T follicular helper cell (primary cell): ENCODE results near the gene HAP1.
"Not testable (repeated sequence)": the region's sequence is repeated elsewhere in the genome, so short reads cannot be mapped to it uniquely, and the experiment has no call there.

Experiments
- DNase-seq: peaks from one replicate; pipeline ENCODE4 v3.0.0-alpha.2; 2020; ENCODE audit warnings: low read depth

Gene HAP1

GRCh38 chr17:41724476-41725050 is 9.9 kb downstream of the HAP1 start:
- no peak for DNase-seq

GRCh38 chr17:41723801-41724475 is 10.5 kb downstream of the HAP1 start:
- no peak for DNase-seq

- no peak for DNase-seq
Observed at GRCh38 chr17:41722231-41722630, 12.2 kb downstream of the HAP1 start.

GRCh38 chr17:41718287-41718645 is 16.2 kb downstream of the HAP1 start:
- DNase-seq = no peak

GRCh38 chr17:41717408-41718286 is 16.8 kb downstream of the HAP1 start:
- DNase-seq = no peak

- DNase-seq = no peak
Observed at GRCh38 chr17:41711669-41712400, 22.6 kb downstream of the HAP1 start, which contains the start of gene GAST. GAST (plus strand) TSS chr17:41712331; CDS start chr17:41715437, 3,106 bp downstream.

GRCh38 chr17:41710472-41711090 is 23.9 kb downstream of the HAP1 start:
- DNase-seq = no peak

- no peak for DNase-seq
Observed at GRCh38 chr17:41707803-41708669, 26.4 kb downstream of the HAP1 start.

- no peak for DNase-seq
Observed at GRCh38 chr17:41705271-41705991, 29.0 kb downstream of the HAP1 start.

- no peak for DNase-seq
Observed at GRCh38 chr17:41702712-41703111, 31.7 kb downstream of the HAP1 start.

- not testable (repeated sequence) for DNase-seq
Observed at GRCh38 chr17:41700843-41701242, 33.6 kb downstream of the HAP1 start.

- no peak for DNase-seq
Observed at GRCh38 chr17:41697122-41697962, 37.1 kb downstream of the HAP1 start.

- DNase-seq = peak; percentile 70
Observed at GRCh38 chr17:41695954-41696757, 38.3 kb downstream of the HAP1 start.

- no peak for DNase-seq
Observed at GRCh38 chr17:41695134-41695661, 39.2 kb downstream of the HAP1 start.

GRCh38 chr17:41692722-41693521 is 41.5 kb downstream of the HAP1 start:
- no peak for DNase-seq

GRCh38 chr17:41691031-41691777 is 43.2 kb downstream of the HAP1 start:
- DNase-seq = no peak
